HFFc6 (cell line): ENCODE results near the gene ELF1. TPM values are rescaled to one million over a fixed set of nuclear protein-coding genes. Genes with fewer than 3 reads are reported as not detected.

Experiments used
- DNase-seq: peaks from one replicate; pipeline ENCODE4 v3.0.0-alpha.2; 2018
- H3K27ac Mint-ChIP-seq: 2 replicates; pipeline ENCODE4 v1.8.0; 2020; ENCODE audit warnings: mild to moderate bottlenecking, mixed read lengths
- H3K27me3 Mint-ChIP-seq: 2 replicates; pipeline ENCODE4 v1.8.0; 2021; ENCODE audit warnings: mild to moderate bottlenecking, moderate library complexity, mixed read lengths; ENCODE audit not compliant: insufficient read depth
- H3K36me3 Mint-ChIP-seq: 2 replicates; pipeline ENCODE4 v1.8.0; 2021; ENCODE audit warnings: low read depth, mixed read lengths
- H3K4me1 Mint-ChIP-seq: 2 replicates; pipeline ENCODE4 v1.8.0; 2020; ENCODE audit warnings: low read depth, mixed read lengths
- H3K4me3 Mint-ChIP-seq: 2 replicates; pipeline ENCODE4 v1.8.0; 2020; ENCODE audit warnings: mild to moderate bottlenecking, moderate library complexity, mixed read lengths
- H3K9me3 Mint-ChIP-seq: 2 replicates; pipeline ENCODE4 v1.8.0; 2020; ENCODE audit warnings: mild to moderate bottlenecking, mixed read lengths
- CTCF ChIP-seq: fragments of 200-600 bp; sonication (generic); IDR thresholded peaks from 2 replicates; pipeline ENCODE4 v1.5.0; 2021; ENCODE audit warnings: antibody characterized with exemption, mild to moderate bottlenecking
- total RNA-seq, 6 experiments: library from RNA; stranded (reverse); fragmentation: NEBNext Ultra II Directional; extraction: Animal tissue kit (Norgen Biotek cat#: 25700); gene quantifications; 2 replicates in 1 of 6; 3 replicates in 5 of 6; pipeline ENCODE4 v1.2.3, GENCODE V29; 2021

Gene ELF1
- total RNA-seq, 6 experiments from 2014 or later: 25.5 to 37.7 (median 33.4) TPM

- TF ChIP-seq CTCF: no peak
- Mint-ChIP-seq H3K36me3 (no peaks in the 10 kb centered on the region), H3K9me3 (no peaks in the 10 kb centered on the region), H3K4me3 (no peak overlapping the region), H3K27me3 (no peaks in the 10 kb centered on the region), H3K27ac (no peak overlapping the region), H3K4me1 (peaks cover 39% of the 10 kb centered on the region; the same call in 1 of the 2 replicates)
- no peak for DNase-seq
These were observed 49.8 kb downstream of the ELF1 start for GRCh38 chr13:40969169-40969901.

DNA sequence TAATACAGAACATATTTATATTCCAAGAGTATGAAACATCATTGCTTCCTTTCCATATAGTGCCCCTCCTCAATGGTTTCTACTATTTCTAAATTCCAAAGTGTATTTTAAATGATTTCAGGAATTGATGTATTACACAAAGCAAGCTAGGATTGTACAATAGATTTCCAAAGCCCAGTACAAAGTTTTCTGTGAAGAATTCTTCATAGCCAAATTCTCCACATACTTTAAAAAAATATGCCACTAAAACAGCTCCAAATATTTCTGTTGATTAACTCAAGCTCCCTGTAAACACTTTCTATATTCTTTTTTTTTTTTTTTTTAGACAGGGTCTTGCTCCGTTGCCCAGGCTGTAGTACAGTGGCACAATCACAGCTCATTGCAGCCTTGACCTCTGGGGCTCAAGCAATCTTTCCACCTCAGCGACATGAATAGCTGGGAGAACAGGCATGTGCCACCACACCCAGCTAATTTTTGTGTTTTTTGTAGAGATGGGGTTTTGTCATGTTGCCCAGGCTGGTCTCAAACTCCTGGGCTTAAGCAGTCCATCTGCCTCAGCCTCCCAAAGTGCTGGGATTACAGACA lies 50.6 kb downstream of the ELF1 start:
- H3K4me1 Mint-ChIP-seq: peaks cover 47% of the 10 kb centered on the region
- TF ChIP-seq CTCF: no peak
- no peaks in the 10 kb centered on the region for H3K9me3 Mint-ChIP-seq
- DNase-seq: no peak
- H3K27ac Mint-ChIP-seq: no peak overlapping the region
- no peaks in the 10 kb centered on the region for H3K36me3 Mint-ChIP-seq
- no peaks in the 10 kb centered on the region for H3K27me3 Mint-ChIP-seq
- no peak overlapping the region for H3K4me3 Mint-ChIP-seq

- no peaks in the 10 kb centered on the region for H3K36me3 Mint-ChIP-seq
- H3K27ac Mint-ChIP-seq: no peak overlapping the region
- no peak for DNase-seq
- no peaks in the 10 kb centered on the region for H3K9me3 Mint-ChIP-seq
- H3K27me3 Mint-ChIP-seq: peaks cover 2% of the 10 kb centered on the region; the same call in 1 of the 2 replicates
- H3K4me1 Mint-ChIP-seq: peaks cover 57% of the 10 kb centered on the region
- H3K4me3 Mint-ChIP-seq: no peak overlapping the region
- no peak for TF ChIP-seq CTCF
These were observed 52.8 kb downstream of the ELF1 start for GRCh38 chr13:40966298-40966697.

GRCh38 chr13:40963927-40964326 lies 55.2 kb downstream of the ELF1 start:
- H3K4me3 Mint-ChIP-seq: no peak overlapping the region
- peak; percentile 50 for DNase-seq
- no peaks in the 10 kb centered on the region for H3K9me3 Mint-ChIP-seq
- peaks cover 39% of the 10 kb centered on the region for H3K4me1 Mint-ChIP-seq
- peaks cover 2% of the 10 kb centered on the region; the same call in 1 of the 2 replicates for H3K27me3 Mint-ChIP-seq
- 0 out of 2 replicates have a peak, but pooled peaks cover under 1% of the 10 kb centered on the region for H3K36me3 Mint-ChIP-seq
- TF ChIP-seq CTCF: no peak
- H3K27ac Mint-ChIP-seq: no peak overlapping the region

DNA sequence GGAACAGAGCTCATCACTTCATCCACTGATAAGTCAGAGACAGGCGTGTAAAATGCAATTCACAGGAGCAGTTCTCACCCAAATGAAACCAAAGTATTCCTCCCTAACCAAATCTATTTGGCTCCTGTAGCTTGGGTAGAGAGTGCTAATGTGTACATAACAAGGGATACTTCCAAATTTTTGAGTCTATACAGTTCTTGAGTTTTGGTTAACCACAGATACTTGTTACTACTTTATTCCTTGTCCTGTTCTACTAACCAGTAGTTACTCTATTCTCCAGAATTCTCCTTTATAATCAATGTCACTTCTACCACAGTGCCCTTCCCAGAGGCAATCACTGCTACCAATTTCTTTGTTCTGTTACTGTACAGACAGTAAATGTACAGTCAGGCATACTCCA lies 57.3 kb downstream of the ELF1 start:
- Mint-ChIP-seq H3K27me3 (peaks cover 3% of the 10 kb centered on the region; the same call in 1 of the 2 replicates), H3K9me3 (no peaks in the 10 kb centered on the region), H3K4me3 (no peak overlapping the region), H3K27ac (no peak overlapping the region), H3K4me1 (peaks cover 28% of the 10 kb centered on the region), H3K36me3 (peaks cover 17% of the 10 kb centered on the region)
- DNase-seq: no peak
- TF ChIP-seq CTCF: no peak
